ENCODE data around the gene SRSF11.

- TF ChIP-seq, protein P1, sequence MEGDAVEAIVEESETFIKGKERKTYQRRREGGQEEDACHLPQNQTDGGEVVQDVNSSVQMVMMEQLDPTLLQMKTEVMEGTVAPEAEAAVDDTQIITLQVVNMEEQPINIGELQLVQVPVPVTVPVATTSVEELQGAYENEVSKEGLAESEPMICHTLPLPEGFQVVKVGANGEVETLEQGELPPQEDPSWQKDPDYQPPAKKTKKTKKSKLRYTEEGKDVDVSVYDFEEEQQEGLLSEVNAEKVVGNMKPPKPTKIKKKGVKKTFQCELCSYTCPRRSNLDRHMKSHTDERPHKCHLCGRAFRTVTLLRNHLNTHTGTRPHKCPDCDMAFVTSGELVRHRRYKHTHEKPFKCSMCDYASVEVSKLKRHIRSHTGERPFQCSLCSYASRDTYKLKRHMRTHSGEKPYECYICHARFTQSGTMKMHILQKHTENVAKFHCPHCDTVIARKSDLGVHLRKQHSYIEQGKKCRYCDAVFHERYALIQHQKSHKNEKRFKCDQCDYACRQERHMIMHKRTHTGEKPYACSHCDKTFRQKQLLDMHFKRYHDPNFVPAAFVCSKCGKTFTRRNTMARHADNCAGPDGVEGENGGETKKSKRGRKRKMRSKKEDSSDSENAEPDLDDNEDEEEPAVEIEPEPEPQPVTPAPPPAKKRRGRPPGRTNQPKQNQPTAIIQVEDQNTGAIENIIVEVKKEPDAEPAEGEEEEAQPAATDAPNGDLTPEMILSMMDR (IDR thresholded peaks at IDR 0.05), result no peak
- TF ChIP-seq POLR2A (IDR thresholded peaks at IDR 0.05), result no peak
Measured at GRCh38 chr1:70205071-70205433, 16.1 kb upstream of the SRSF11 start.

Measured in stomach (tissue), 4 donors.